HG03378 (cell line): ENCODE results near the gene PHKA1.
A peak's percentile ranks its signal among the peaks of the same experiment; 100 is the strongest.
"Not testable (repeated sequence)": the region's sequence is repeated elsewhere in the genome, so short reads cannot be mapped to it uniquely, and the experiment has no call there.

Source experiments
- ATAC-seq: cut with Tn5 transposase; IDR thresholded peaks from one replicate; pipeline ENCODE4 v1.9.1; 2021; ENCODE audit warnings: mild to moderate bottlenecking, moderate library complexity; ENCODE audit not compliant: unreplicated experiment

The PHKA1 gene

GRCh38 chrX:72573158-72573511 is 141.0 kb downstream of the PHKA1 start:
- peak; percentile 15 for ATAC-seq

- ATAC-seq: peak; percentile 96
Measured at GRCh38 chrX:72572248-72573157, 141.6 kb downstream of the PHKA1 start, which contains the start of gene HDAC8. Gene HDAC8 (minus strand): TSS chrX:72572843. CDS start chrX:72572761, 82 bp downstream.

GRCh38 chrX:72569786-72570185 is 144.3 kb downstream of the PHKA1 start:
- no peak for ATAC-seq

GRCh38 chrX:72568406-72569092 is 145.6 kb downstream of the PHKA1 start:
- no peak for ATAC-seq

- ATAC-seq: no peak
Measured at GRCh38 chrX:72566448-72566847, 147.7 kb downstream of the PHKA1 start.

GRCh38 chrX:72559655-72560054 is 154.5 kb downstream of the PHKA1 start:
- not testable (repeated sequence) for ATAC-seq

GRCh38 chrX:72554448-72555140 is 159.5 kb downstream of the PHKA1 start:
- no peak for ATAC-seq

GRCh38 chrX:72552443-72552842 is 161.7 kb downstream of the PHKA1 start:
- ATAC-seq: not testable (repeated sequence)

- ATAC-seq: no peak
Measured at GRCh38 chrX:72545990-72546389, 168.1 kb downstream of the PHKA1 start.

GRCh38 chrX:72540318-72540717 is 173.8 kb downstream of the PHKA1 start:
- no peak for ATAC-seq

- ATAC-seq: no peak
Measured at GRCh38 chrX:72539822-72540221, 174.3 kb downstream of the PHKA1 start.

GRCh38 chrX:72536542-72536941 is 177.6 kb downstream of the PHKA1 start:
- no peak for ATAC-seq

- ATAC-seq: no peak
Measured at GRCh38 chrX:72532366-72532765, 181.7 kb downstream of the PHKA1 start.
